Breast epithelium (tissue), 4 donors: ENCODE measurements around the gene BAZ2A. TPM values are rescaled to one million over a fixed set of nuclear protein-coding genes. Genes with fewer than 3 reads are reported as not detected.

Source experiments
- DNase-seq, 2 donors: peaks; one replicate each; pipeline ENCODE4 v3.0.0-alpha.2; 2019; ENCODE audit warnings: low spot score in 2 of 2
- H3K27ac ChIP-seq, 2 donors: fragments of 200-600 bp; sonication (generic) in 1 of 2; one replicate each; pipeline ENCODE4 v1.5.1; 2016 to 2019; ENCODE audit warnings: mild to moderate bottlenecking in 1 of 2
- H3K27me3 ChIP-seq, 2 donors: fragments of 200-600 bp; sonication (generic) in 1 of 2; one replicate each; pipeline versions ENCODE4 v1.5.1 to v1.6.0; 2017 to 2019; ENCODE audit warnings: control low read depth in 1 of 2, mild to moderate bottlenecking in 1 of 2
- H3K36me3 ChIP-seq: fragments of 200-600 bp; one replicate; pipeline ENCODE4 v1.5.1; 2019
- H3K4me1 ChIP-seq, 2 donors: fragments of 200-600 bp; sonication (generic); one replicate each; pipeline ENCODE4 v1.5.1; 2016 to 2019; ENCODE audit warnings: control low read depth in 1 of 2
- H3K4me3 ChIP-seq, 3 donors: fragments of 200-600 bp; sonication (generic); 1 replicate in 2 of 3; 2 replicates in 1 of 3; pipeline ENCODE4 v1.5.1; 2016 to 2019; ENCODE audit warnings: mild to moderate bottlenecking in 3 of 3, moderate library complexity in 2 of 3
- H3K9me3 ChIP-seq, 2 donors: fragments of 200-600 bp; sonication (generic) in 1 of 2; one replicate each; pipeline ENCODE4 v1.5.1; 2016 to 2019; ENCODE audit warnings: control low read depth in 1 of 2
- CTCF ChIP-seq, 3 donors: fragments of 450-650 bp; IDR thresholded peaks; one replicate each; pipeline ENCODE4 v1.5.1; 2016 to 2017; ENCODE audit warnings: antibody characterized with exemption in 3 of 3, mild to moderate bottlenecking in 3 of 3, moderate library complexity in 3 of 3
- POLR2A ChIP-seq: fragments of 450-650 bp; IDR thresholded peaks from one replicate; pipeline ENCODE4 v1.6.1; 2016; ENCODE audit warnings: antibody characterized with exemption, mild to moderate bottlenecking, moderate library complexity
- POLR2AphosphoS5 ChIP-seq, 3 donors: sonication (generic); formaldehyde crosslinking; IDR thresholded peaks; one replicate each; pipeline ENCODE4 v1.6.1; 2017; ENCODE audit warnings: antibody characterized with exemption in 3 of 3
- intact Hi-C: fragments of 100-400 bp; cut with DNase I; formaldehyde crosslinking; loops from one replicate; pipeline ENCODE4 v1.15.1; 2023; ENCODE audit warnings: low total_unique reads
- total RNA-seq, 3 donors: library from RNA; depleted of rRNA; stranded (reverse); fragments of >200 nt; gene quantifications; one replicate each; pipeline ENCODE4 v1.1.0, GENCODE V29; 2016

Gene BAZ2A
- total RNA-seq, 3 donors from 2014 or later, result 80.2 to 104 (median 81.0) TPM

GRCh38 chr12:56644654-56645053 lies 14.5 kb upstream of the BAZ2A start:
- Histone ChIP-seq H3K4me1 (peaks cover 0 to 3% of the 10 kb centered on the region in 2 donors), H3K4me3 (peak overlapping the region; percentile 90 to 97 (median 91)), H3K27me3 (no peaks in the 10 kb centered on the region), H3K27ac (peak overlapping the region; percentile 92 to 94), H3K9me3 (no peaks in the 10 kb centered on the region), H3K36me3 (peaks cover 10% of the 10 kb centered on the region)
- no peak for TF ChIP-seq POLR2AphosphoS5 (IDR thresholded peaks at IDR 0.05)
- no peak for TF ChIP-seq POLR2A
- no peak for TF ChIP-seq CTCF (IDR thresholded peaks at IDR 0.05)
- intact Hi-C loops, result no loop called here
- no peak for DNase-seq

- intact Hi-C loops, result no loop called here
- TF ChIP-seq POLR2A (no peak), POLR2AphosphoS5 (IDR thresholded peaks at IDR 0.05) (no peak), CTCF (IDR thresholded peaks at IDR 0.05) (no peak)
- no peaks in the 10 kb centered on the region for H3K9me3 ChIP-seq
- DNase-seq, result no peak
- H3K4me1 ChIP-seq, result peaks cover 0 to 8% of the 10 kb centered on the region in 2 donors
- H3K27me3 ChIP-seq, result no peaks in the 10 kb centered on the region
- H3K27ac ChIP-seq, result no peak overlapping the region
- H3K4me3 ChIP-seq, result no peak overlapping the region
- peaks cover 10% of the 10 kb centered on the region for H3K36me3 ChIP-seq
Measured at GRCh38 chr12:56641219-56641618, 11.1 kb upstream of the BAZ2A start.

- Histone ChIP-seq H3K27ac (peak overlapping the region; percentile 96 to 98), H3K9me3 (no peaks in the 10 kb centered on the region), H3K36me3 (peaks cover 6% of the 10 kb centered on the region), H3K4me3 (no peak overlapping the region), H3K27me3 (no peaks in the 10 kb centered on the region), H3K4me1 (peaks cover 3 to 18% of the 10 kb centered on the region in 2 donors)
- intact Hi-C loops, result loop anchor here (10.0 kb wide), 1 partner anchor 47 kb away; the partner anchor contains the start of gene PTGES3
- TF ChIP-seq POLR2A, result no peak
- no peak for TF ChIP-seq CTCF (IDR thresholded peaks at IDR 0.05)
- no peak for TF ChIP-seq POLR2AphosphoS5 (IDR thresholded peaks at IDR 0.05)
- no peak for DNase-seq
Measured at GRCh38 chr12:56637621-56638020, 7.5 kb upstream of the BAZ2A start.

GRCh38 chr12:56636675-56637540 lies 6.8 kb upstream of the BAZ2A start:
- peaks cover 4 to 20% of the 10 kb centered on the region in 2 donors for H3K4me1 ChIP-seq
- peak overlapping the region; percentile 79 to 95 (median 83) for H3K4me3 ChIP-seq
- peak overlapping the region; percentile 96 to 98 for H3K27ac ChIP-seq
- no peaks in the 10 kb centered on the region for H3K9me3 ChIP-seq
- TF ChIP-seq CTCF (IDR thresholded peaks at IDR 0.05) (peak; percentile 33 to 57 (median 55)), POLR2A (no peak), POLR2AphosphoS5 (IDR thresholded peaks at IDR 0.05) (peak; percentile 23 to 85 (median 56))
- no peaks in the 10 kb centered on the region for H3K27me3 ChIP-seq
- peak; percentile 99 to 100 for DNase-seq
- intact Hi-C loops, result loop anchor here (10.0 kb wide), 1 partner anchor 48 kb away; the partner anchor contains the start of gene PTGES3
- H3K36me3 ChIP-seq, result no peaks in the 10 kb centered on the region
